NK-92 treated with Interleukin-12 subunit alpha and Interleukin-12 subunit beta, amount 100 ng/mL, for 24 hours (cell line): ENCODE measurements around the gene ST6GALNAC1.
"Not testable (repeated sequence)": the region's sequence is repeated elsewhere in the genome, so short reads cannot be mapped to it uniquely, and the experiment has no call there.

Experiments used
- DNase-seq: peaks from one replicate; lab custom pipeline; 2025; lab: John Stamatoyannopoulos, UW

Gene ST6GALNAC1

DNA sequence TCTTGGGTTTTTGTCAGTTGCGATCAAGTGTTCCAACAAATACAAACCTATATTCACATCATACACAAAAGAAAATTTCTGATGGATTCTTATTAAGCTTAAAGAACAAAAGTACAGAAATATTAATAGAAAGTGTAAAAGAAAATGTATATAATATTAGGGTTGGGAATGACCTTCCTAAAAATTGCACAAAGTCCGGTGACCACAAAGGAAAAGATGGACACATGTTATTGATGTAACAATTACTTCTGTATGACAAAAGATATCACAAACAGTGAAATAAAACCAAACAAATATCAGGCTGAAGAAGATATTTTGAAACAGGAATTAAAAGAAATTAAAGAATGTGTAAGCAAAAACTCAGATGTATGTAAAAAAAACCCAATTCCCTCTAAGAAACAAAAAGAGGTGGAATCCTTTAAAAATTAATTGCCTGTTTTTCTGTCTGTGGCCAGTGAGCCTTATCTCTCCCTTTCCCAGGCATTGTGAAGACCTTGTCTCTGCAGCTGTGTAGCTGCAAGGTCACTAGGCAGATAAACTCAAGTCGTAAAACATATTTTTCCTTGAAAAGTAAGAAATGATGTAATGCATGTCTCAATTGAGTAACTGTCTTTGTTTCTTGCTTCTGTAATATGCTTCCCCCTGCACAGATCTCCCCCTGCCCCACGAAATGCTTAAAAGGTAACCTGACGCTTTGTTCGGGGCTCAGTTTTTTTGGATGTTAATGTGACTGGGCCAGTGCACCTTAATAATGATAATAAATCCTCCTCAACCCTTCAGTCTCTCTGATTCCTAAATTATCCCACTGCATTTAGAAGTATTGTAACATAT is 2.8 kb downstream of the ST6GALNAC1 start:
- no peak for DNase-seq

DNA sequence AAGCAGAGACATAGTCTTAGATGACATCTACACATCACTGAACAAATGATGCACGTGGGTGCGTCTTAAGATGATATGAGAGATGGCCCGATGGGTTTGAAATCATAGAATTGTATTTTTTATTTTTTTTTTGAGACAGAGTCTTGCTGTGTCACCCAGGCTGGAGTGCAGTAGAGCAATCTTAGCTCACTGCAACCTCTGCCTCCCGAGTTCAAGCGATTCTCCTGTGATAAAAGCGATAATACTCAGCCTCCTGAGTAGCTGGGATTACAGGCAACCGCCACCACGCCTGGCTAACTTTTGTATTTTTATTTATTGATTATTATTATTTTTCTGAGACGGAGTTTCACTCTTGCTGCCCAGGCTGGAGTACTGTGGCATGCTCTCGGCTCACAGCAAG is 5.3 kb downstream of the ST6GALNAC1 start:
- DNase-seq, result no peak

DNA sequence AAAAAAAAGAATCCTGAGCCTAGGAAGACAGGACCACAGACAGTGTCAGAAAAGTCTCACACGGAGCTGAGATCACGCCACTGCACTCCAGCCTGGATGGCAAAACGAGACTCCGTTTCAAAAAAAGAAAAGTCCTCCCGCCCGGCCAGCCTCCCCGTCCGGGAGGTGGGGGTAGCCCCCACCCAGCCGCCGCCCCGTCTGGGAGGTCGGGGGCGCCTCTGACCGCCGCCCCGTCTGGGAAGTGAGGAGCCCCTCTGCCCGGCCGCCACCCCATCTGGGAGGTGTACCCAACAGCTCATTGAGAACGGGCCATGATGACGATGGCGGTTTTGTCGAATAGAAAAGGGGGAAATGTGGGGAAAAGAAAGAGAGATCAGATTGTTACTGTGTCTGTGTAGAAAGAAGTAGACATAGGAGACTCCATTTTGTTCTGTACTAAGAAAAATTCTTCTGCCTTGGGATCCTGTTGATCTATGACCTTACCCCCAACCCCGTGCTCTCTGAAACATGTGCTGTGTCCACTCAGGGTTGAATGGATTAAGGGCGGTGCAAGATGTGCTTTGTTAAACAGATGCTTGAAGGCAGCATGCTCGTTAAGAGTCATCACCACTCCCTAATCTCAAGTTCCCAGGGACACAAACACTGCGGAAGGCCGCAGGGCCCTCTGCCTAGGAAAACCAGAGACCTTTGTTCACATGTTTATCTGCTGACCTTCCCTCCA is 6.9 kb downstream of the ST6GALNAC1 start:
- DNase-seq, result not testable (repeated sequence)

DNA sequence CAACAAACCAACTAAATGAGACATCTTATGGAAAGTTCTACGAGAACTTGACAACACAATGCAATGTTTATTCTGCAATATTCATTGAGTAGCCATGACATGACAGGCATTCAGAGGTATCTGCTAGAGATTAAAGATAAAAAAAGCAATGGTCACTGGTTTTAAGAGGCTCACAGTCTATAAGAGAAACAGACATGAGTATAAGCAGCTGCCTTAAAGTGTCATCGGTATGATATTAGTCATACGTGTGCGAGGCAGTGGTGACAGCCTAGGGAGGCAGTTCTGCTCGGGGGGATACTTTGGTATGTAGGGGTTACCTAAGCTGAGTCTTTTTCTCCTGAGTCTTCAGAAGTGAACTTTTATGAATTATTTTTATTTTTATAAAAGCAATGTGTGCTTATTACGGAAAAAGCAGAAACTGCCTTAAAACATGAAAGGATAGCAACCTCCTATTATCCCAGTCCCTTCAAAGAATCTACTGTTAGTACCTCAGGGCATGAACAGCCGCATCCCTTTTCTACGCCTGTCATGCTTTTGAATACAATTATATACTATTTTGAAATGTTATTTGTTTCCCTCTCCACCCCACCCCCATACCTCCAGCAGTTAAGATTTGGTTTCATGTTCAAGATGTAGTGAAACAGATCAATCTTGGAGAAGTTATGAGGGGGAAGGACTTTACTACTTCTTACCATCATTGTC is 7.7 kb downstream of the ST6GALNAC1 start:
- no peak for DNase-seq

DNA sequence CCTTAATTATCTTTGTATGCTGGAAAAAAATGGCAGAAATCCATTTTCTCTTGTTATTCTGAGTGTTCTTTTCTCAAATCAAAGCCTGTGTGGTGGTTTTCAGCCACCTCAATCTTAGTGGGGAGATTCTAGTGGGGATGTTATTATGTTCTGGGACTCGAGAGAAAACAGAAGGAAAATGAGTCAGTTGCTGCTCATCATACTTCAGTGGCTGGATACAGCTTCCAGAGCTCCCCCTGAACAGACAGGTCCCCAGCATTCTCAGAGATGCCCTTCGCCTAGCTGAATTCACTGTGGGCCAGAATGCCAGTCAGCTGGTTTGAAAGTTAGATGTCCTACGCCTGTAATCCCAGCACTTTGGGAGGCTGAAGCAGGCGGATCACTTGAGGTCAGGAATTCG is 8.5 kb downstream of the ST6GALNAC1 start:
- DNase-seq, result no peak

DNA sequence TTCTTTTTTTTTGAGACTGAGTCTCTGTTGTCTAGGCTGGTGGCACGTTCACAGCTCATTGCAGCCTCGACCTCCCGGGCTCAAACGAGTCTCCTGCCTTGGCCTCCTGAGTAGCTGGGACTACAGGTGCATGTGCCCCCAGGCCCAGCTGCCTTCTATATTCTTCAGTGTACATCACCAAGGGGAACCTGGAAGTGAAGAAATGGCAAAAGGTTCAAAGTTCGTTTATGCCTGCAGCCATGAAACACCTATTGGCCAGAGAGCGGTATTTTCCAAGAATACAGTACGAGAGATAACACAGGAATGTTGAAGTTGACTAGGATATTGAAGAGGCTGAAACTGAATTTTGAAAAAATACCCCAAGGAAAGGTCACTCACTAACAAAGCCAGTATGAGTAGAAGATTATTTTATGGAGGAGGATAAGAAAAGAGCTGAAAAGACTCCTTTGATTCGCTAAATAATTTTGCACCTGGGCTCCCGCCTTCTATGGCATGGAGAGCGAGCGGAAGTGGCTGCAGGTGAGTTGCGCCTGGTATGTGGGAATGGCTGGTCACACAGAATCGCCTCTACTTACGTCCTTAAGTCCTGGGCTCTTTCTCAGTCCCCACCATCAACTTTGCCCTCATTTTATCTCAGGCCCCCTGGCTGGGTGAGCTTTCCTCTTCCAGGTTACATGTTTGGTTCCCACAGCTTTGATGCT is 9.8 kb downstream of the ST6GALNAC1 start:
- no peak for DNase-seq

DNA sequence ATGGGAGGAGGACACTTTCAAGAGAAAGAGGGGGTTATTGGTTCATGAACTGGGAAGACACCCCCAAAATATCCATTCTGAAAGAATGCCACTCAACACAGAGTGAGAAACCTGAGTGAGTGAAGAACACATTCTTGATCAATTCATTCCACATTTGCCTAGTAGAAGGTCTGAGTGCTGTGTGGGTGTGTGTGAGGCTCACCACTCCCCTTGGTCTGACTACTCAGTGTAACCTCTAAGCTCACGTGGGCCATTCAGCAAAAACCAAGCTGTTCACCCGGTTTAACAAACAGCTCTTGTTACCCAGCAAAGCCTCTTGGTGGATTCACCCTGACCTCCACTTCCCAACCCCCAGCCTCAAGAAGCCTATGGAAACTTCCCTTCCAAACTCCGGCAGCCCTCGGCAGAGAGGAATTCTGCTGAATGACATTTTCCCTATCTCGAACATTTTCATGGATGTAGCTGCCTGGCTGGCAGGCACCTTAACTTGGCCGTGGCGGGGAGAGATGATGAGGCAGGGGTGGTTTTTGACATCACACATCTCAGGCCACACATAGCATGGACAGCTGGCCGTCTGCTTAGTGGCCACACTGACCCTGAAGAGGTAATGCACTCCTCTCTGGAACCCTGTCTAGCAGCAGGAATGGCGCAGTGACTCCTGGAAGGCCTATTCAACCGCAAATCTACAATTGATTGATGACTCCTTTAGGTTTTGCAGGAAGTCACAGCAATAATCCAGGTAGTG is 11.6 kb downstream of the ST6GALNAC1 start:
- no peak for DNase-seq

DNA sequence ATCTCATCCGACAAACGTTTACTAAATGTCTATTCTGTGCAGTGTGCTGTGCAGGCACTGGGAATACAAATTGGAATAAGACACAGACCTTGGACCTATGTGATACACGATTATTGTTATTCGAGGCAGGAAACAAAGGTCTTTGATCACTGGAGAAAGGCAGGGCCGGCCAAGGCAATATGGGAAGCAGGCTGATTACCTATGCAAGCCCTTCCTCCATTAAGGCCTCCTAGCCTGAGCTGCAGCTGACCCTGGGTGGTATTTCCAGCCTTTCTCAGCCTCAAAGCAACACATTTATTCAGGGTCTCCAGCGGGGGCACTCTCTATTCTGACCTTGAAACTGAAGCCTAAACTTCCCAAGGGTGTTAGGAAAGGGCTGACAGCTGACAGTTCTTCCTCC is 13.4 kb downstream of the ST6GALNAC1 start:
- DNase-seq, result no peak

DNA sequence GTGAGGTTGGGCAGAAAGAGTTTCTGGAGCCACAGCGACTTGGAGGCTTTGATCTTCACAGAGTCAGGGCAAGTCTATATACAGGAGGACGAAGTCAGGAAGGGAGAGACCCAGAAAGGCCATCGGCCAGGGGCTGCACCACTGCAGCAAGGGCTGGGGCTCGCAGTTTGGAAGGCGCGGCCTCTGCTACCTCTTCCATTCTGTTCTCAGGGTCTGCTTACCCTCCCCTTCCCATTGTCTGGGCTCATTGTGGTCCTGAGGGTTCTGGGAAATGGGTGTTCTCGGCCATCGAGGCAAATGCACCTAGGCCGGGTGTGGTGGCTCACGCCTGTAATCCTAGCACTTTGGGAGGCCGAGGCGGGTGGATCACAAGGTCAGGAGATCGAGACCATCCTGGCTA is 16.0 kb downstream of the ST6GALNAC1 start:
- no peak for DNase-seq

DNA sequence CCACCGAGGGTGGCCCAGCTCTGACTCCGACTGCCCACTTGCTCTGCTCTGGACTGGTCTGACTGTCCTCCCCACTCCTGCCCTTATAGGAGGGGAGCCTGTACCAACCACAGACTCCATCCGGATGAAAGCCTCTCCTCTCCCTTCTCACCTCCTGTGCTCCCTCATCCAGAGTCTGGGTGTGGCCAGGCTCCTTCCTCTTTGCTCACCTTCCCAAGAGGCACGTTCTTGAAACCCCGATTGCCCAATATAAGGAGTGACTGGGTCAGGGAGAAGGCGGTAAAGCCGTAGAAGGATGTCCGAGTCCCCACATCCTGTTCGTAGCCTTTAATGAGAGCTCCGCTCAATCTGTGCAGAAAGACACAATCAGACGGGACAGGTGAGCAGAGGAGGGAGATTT is 17.1 kb downstream of the ST6GALNAC1 start:
- DNase-seq, result no peak

DNA sequence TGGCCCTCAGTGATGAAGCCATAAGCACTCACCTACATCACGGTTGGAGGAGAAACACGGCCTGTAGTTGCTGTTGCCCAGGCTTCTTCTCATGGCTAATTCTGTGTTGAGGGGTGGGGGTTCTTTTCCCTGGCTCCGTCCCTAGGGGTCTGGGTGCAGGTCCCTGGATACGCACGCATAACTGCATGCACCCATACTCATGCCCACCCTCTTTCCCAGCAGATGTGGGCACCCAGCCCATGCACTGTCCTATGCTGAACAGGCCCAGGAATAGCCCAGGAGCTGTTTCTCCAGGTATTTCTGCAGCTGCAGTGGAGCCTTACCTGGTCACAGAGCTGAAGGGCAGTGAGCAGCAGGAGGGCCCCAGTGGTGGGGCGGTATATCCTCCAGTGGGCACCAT is 18.1 kb downstream of the ST6GALNAC1 start:
- no peak for DNase-seq

DNA sequence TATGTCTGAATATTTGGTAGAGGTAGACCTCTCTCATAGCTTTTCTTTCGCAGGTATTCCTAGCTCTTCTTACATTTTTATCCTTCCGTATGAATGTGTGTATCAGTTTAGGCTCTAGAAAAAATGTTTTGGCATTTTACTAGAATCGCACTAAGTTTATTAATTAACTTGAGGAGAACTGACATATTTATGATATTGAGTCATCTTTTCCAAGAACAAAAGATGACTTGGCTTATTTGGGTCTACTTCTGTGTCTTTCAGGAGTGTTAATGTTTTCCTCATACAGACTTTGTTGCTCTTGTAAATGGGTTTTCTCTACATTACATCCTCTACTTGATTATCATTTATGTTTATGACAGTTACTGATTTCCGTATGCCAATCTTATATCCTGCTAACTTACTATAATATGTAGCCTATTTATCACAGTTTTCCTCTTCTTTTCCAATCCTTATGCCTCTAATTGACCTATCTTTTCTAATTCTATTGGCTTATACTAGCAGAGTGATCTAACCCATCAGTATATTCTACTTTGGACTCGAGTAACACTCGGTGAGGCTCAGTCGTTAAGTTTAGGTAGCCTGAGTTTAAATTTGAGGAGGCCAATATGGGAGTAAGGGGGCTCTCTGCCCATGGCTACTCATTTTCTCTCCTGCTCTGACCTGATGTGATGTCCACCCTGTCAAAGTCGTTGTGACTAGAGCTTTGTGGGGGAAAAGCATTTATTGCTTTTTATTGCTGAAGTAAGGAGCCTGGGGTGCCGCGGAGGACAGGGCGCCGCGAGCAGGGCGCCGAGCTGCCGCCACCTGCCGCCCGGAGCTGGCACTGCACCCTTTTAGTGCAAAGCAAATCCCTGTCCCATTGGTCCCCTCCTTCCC is 20.0 kb downstream of the ST6GALNAC1 start:
- peak; percentile 27 for DNase-seq

DNA sequence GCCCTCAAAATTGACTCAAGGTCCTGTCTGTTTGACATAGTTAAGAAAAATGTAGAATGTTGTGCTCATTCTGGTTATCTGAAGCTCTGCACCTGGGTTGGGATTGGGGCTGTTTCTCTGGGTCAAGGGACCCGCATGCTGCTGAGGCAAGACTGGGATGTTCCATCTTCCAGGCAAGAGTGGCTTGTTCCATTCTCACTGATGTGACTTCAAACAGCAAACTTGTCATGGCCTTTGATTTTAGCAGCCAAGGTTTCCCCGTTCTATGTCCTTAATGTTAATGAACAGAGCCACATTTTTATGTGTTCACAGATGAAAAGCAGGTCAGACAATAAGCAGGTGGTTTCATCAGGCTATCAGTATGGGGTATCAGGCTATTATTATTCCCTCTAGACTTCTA is 25.7 kb downstream of the ST6GALNAC1 start:
- DNase-seq, result no peak

DNA sequence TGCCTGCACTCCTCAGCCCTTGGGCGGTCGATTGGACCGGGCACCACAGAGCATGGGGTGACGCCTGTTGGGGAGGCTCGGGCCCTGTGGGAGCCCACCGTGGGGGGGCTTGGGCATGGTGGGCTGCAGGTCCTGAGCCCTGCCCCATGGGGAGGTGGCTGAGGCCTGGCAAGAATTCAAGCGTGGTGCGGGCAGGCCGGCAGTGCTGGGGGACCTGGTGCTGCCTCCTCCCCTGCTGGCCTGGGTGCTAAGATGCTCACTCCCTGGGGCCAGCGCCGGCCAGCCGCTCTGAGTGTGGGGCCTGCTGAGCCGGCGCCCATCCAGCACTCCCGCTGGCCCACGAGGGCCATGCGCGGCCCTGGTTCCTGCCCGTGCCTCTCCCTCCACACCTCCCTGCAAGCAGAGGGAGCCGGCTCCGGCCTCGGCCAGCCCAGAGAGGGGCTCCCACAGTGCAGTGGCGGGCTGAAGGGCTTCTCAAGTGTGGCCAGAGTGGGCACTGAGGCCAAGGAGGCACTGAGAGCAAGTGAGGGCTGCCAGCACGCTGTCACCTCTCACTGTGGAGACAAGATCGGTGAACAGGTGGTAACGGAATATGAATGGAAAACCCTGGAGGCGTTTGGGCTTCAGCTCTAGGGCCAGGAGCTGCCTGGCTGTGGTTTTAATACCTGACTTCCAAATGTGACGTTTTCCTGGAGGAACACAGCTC is 28.5 kb downstream of the ST6GALNAC1 start:
- no peak for DNase-seq

DNA sequence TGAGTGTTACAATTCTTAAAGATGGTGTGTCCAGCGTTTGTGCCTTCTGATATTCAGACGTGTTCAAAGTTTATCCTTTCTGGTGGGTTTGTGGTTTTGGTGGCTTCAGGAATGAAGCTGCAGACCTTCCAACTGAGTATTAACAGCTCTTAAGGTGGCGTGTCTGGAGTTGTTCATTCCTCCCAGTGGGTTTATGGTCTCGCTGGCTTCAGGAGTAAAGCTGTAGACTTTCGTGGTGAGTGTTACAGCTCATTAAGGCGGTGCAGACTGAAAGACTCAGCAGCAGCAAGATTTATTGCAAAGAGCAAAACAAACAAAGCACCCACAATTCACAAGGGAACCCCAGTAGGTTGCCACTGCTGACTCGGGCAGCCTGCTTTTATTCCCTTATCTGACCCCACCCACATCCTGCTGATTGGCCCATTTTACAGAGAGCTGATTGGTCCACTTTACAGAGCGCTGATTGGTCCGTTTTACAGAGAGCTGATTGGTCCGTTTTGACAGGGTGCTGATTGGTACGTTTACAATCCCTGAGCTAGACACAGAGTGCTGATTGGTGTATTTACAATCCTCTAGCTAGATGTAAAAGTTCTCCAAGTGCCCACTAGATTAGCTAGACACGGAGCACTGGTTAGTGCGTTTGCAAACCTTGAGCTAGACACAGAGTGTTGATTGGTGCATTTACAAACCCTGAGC is 29.3 kb downstream of the ST6GALNAC1 start:
- DNase-seq, result not testable (repeated sequence)

DNA sequence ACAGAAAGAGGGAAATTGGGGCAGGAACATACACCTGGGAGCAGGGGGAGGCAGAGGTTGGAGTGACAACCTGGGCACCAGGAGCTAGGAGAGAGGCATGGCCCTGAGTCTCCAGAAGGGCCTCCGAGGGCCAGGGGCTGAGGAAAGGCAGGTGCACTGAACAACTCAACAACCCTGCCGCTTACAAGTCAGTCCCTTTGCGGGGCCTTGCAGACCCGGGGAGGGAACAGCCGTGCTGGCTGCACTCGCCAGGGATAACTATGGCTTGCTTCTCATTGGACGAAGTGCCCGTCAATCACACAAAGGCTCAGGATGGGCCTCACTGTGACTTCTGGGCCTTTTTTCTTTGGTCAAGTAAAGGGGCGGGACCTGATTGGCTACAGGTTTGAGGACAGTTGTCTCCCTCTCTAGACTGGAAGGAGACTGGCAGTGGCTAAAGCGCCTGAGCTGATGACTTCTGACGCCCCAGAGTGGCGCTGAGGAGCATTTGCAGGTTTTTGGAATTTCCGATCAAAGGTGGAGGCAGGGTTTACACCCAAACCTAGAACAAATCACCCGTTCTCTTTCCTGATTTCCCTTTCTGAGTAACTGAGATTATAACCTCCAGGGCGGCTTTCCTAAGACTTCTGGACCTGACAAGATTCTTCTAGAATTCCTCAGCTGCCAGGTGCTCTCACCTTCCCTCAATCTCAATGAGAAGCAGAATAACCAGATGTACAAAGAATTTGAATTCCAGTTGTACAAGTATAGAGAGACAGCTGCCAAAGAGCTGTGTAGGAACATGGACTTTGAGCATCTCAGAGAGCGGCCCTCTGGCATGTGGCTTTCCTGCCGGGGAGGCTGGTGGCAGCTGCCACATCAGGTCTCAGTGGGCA is 30.3 kb downstream of the ST6GALNAC1 start:
- no peak for DNase-seq

DNA sequence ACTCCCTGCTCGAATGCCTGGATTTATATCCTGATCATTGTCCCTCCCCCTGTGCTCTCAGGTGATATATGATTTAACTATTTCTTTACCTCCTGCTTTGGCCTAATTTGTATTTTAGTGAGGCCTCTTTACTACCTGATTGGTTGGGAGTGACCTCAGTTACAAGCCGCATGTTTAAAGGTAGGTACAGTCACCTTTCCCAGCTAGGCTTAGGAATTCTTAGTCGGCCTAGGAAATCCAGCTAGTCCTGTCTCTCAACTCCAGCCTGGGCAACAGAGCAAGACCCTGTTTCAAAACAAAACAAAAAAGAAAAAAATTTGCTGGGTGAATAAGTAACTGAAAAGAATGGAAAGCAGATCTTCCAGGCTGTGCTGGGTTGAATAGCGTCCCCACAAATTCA is 31.1 kb downstream of the ST6GALNAC1 start:
- DNase-seq, result no peak

DNA sequence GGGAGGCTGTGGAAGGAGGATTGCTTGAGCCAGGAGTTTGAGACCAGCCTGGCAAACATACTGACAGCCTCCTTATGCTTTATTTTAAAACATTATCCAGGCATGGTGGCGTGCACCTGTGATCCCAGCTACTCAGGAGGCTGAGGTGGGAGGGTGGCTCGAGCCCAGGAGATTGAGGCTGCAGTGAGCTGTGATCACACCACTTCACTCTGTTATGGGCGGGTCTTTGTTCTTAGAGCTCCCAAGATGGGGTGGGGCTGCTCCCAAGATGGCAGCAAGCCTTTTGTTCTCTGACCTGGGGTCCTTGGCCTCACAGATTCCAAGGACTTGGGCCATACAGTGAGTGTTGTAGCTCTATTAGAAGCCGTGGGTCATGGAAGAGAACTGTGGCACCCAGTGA is 31.8 kb downstream of the ST6GALNAC1 start:
- no peak for DNase-seq
